GM19467 (cell line): ENCODE data around the gene MAD1L1.

Experiments used
- ATAC-seq: cut with Tn5 transposase; IDR thresholded peaks from one replicate; pipeline ENCODE4 v1.9.1; 2021; ENCODE audit warnings: mild to moderate bottlenecking, moderate library complexity; ENCODE audit not compliant: unreplicated experiment

MAD1L1 gene

DNA sequence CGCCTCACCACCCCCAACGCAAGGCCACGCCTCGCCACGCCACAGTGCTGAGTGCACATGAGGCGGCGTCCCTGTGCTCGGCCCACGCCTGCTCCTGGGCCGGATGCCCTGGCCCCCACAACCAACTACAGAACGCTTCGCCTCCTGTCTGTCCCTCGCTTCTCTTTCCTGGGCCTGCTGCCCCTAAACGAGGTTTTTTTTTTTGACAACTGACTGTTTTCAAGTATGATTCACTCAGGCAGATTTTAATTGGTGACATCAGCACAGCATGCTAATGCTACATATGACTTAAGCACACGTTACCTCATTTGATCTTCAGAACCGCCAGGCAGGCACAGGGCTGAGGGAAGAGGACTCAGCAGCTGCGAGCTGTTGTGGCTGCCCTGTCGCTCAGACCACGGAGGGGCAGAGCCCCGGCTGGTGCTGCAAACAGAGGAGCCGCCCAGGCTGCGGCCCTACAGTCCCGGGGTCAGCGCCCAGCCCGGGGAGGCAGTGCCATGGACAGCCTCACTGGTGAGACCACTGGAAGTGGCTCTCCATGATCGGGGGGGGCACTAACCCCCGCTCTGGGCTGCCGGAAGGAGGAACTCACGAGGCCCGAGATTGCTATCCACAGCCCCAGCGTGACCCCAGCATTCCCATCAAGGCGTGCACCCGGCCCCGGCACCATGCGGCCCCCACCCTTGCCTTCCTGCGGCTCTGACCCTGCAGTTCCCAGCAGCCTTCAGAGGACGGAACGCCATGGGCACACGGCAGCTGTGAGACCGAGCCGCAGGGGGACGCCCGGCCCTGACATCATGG, 212.8 kb downstream of the MAD1L1 start:
- no peak for ATAC-seq

- ATAC-seq = no peak
Observed at GRCh38 chr7:2019461-2019710, 213.4 kb downstream of the MAD1L1 start.

DNA sequence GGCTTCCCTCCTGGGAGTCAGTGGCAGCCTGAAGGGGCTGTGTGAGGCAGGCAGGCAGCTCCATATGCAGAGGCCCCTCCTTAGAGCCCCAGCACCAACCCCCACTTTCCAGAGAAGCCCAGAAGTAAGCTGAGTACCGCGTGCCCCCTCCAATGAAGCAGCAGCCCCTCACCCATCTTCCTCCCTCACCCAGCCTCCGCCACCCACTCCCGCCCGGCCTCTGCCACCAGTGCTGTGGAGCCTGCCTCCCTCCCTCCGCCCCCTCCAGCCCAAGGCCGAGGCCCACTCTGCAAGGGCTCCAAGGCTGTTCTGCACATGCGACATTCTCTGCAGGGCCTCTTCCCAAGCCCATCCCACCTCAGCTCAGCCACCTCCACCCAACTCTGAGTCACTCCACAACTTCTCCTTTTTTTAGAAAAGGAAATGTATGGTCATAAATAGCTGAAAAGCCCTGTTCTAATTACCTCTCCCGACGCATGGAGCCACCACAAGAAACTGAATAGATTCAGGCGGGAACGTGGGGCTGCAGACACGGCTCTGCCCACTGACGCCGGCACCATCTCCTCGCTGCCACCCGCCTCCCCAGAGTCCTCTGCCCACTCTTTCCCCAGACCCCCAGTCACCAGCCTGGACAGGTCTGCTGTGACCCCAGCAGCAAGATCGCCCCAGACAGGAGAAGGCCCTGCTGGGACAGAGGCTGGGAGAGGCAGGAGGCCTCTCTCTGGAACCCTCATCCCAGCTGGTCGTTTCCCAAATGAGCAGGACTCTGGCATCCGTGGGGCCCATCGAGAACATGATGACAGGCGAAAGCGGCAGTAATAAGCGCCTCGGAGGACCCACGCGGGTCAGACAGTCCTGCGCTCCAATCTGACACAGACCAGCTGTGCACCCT, 213.9 kb downstream of the MAD1L1 start:
- ATAC-seq = no peak

DNA sequence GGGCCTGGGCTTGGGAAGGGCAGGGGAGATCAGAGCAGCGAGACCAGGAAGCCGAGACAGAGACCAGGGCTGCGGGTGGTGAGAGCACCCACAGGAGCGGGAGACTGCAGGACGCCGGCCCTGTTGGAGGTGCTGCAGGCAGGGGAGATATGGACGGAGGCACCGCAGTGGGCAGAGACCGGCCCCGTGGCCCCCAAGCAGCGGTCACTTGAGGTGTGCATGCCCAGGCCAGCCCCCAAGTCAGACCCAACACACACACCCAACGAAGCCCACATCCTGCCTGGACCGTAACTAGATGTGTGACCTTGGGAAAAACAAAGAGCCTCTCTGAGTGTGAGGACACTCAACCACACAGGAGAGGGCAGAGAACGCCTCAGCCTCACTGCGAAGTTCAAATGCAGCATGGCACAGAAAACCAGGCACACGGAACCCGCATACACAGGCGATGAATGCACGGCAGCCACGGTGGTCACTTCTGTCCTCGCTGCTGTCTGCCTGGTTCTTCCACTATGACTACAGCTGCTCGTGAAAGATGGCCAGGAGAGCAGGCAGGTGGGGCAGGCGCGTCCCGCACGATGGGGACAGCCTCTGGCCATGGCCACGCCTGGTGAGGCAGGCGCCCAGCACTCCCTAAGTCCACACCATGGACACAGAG, 214.7 kb downstream of the MAD1L1 start:
- ATAC-seq = no peak

- no peak for ATAC-seq
Observed at GRCh38 chr7:2017481-2017891, 215.3 kb downstream of the MAD1L1 start.

GRCh38 chr7:2016761-2017480, 215.8 kb downstream of the MAD1L1 start:
- no peak for ATAC-seq

- no peak for ATAC-seq
Observed at GRCh38 chr7:2016021-2016631, 216.6 kb downstream of the MAD1L1 start.

- ATAC-seq = no peak
Observed at GRCh38 chr7:2015251-2015871, 217.4 kb downstream of the MAD1L1 start.

GRCh38 chr7:2014391-2015241, 218.1 kb downstream of the MAD1L1 start:
- no peak for ATAC-seq

DNA sequence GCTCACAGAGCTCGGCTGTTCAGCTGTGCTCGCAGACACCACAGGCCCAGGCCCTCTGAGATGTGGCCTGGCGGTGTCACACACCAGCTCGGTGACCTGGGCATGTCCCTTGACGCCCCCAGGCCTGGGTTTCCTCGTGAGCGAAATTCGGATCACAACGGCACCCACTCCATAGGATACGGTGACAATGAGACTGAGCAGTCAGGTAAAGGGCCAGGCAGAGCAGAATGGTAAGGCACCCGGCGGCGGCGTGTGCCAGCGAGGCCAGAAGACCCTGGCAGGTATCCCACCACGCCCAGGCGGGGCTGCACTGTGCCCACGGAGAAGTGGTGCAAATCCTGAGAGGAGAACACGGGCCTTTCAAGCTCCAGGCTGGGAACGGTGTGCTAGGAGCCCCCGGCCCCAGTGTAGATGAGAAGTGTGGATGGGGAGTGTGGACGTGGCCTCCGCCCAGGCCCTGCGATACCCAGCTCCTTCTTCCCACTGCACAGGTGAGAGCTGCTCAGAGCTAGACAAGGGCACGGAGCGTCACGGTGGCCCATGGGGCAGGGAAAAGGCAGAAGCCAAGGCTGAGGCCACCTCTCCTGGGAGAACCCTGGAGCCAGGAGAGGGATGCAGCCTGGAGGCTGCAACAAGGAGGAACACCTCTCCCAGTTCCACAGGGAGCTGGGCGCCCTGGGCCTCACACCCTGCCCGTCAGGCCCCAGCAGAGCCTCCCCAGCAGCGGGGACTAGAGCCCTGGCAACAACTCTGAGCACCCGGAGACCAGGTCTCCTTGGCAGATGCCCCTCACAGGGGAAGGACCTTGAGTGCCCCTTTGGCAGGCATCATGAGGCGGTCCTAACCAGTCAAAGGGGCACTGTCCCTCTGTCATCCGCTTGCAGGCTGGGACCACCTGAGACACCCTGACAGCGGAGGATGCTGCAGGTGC, 219.1 kb downstream of the MAD1L1 start:
- ATAC-seq = no peak

- no peak for ATAC-seq
Observed at GRCh38 chr7:2012981-2013380, 219.8 kb downstream of the MAD1L1 start.

DNA sequence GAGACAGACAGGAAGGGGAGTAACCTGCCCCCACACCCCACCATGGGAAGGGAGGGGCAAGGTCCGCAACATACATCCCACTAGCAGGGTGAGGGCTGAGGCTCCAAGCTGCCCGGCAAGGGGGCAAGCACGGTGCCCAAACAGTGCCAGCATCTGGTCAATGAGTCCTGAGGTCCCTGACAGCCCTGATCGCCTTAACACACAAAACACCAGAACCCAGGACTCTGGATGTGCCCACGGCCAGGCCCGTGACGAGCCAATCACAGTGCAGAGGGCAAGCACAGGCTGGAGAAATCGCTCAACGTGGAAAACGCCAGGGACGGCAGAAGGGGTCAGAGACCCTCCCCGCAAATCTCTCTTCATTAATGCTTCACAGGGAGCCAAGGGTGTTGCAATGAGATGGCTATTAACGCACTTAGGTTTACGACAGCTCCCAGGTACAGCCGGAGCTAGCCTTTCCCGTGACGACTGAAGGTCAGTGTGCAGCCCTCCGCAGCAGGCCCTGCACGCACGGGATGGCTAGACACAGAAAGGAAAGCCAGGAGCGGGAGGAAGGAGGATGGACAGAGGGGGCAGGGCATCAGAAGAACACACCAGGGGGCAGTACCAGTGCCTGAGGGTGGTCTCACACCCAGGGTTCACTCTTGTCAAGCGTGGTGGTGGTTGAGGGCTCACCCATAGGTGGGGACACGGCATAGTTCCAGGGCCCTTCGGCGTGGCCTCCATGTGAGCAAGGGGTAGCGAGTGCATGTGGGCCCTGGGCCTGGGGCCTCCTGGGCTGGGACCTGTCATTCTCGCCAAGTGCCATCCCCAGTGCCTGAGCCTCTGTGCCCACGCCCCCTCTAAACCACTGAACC, 220.5 kb downstream of the MAD1L1 start:
- no peak for ATAC-seq

DNA sequence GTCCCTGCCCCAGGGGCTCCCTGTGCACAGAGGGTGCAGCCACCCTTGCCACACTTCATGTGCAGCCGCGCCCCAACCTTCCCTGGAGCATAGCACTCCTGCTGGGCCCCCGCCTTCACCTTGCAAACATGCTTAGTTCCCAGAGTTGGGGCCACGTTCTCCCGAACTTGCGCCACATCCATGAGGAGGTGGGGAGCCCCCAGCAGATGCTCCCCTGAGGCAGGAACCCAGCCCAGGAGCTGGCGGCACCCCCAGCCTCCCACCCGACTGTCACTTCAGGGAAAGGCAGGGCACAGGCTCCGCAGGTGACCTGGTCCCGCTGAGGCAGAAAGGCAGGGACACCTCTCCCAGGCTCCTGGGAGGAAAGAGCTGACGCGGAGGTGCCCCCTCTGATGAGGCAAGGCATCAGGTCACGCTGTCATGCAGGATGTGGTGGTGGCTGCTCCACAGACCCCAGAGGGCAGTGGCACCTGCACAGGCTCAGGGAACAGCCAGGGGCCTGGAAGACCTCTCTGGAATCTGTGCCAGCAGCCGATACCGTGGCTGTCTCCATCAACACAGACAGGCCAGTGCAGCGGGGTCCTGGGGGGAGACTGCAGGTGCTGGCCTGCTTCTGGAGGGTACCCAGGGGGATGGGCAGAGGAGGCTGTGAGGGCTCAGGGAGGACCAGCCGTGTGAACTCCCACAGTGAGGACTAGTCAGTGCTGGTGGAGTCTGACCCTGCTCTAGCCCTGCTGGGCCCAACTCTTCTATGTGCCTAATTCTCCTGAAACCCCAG, 221.3 kb downstream of the MAD1L1 start:
- no peak for ATAC-seq

DNA sequence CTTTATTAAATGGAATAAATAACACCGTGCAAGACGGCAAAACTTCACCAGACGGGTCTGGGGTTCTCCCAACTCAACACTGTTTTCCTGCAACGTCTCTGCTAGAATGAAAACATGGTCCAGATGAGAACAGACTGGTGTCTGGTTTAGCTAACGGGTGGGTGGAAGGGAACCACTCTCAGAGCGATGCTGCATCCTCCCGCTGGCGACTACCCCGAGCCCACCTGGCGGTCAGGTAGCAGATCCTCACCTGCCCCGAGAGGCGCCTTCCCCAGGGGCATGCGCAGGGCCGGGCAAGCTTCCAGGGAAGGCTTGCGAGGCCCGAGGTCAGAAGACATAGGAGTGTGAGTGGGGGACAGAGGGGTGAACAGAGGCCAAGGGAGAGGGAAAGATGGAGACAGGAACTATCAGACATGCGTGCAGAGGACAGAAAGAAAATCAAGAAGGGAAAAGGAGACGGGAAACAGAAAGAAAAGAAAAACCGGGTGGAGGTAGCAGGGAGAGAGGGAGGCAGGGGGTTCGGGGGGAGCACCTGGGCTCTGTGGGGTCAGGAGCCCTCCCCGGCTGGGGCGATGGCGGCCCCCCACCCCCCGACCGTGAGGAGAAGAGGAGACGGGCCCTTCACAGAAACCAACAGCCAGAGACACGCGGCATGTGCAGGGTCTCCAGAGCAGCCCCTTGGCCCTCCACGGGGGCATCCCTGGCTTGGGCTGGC, 222.0 kb downstream of the MAD1L1 start:
- no peak for ATAC-seq

- no peak for ATAC-seq
Observed at GRCh38 chr7:2010101-2010500, 222.6 kb downstream of the MAD1L1 start.

- ATAC-seq = no peak
Observed at GRCh38 chr7:2009541-2010001, 223.2 kb downstream of the MAD1L1 start.
